CD4-positive, alpha-beta T cell treated with Interleukin-2 at 100 ng/mL for 4 hours (primary cell): Measurements from ENCODE around the gene TSPAN9.

ENCODE experiments used
- DNase-seq: peaks from one replicate; pipeline ENCODE4 v3.0.0-alpha.2; 2020; ENCODE audit warnings: low spot score

TSPAN9 gene

DNA sequence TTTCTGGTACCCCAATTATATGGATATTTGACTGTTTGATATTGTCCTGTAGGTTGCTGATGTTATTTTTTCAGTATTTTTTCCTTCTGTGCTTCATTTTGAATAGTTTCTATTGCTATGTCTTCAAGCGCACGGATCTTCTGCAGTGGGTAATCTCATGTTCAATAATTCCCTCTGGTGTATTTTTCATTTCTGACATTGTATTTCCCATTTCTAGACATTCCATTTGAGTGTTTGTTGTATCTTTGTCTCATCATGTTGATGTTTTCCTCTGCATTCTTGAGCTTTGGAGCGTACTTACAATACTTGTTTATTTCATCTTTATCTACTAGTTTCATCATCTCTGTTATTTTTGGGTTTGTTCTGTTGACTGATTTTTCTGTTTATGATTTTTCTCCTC, 22.0 kb downstream of the TSPAN9 start:
- DNase-seq = no peak

DNA sequence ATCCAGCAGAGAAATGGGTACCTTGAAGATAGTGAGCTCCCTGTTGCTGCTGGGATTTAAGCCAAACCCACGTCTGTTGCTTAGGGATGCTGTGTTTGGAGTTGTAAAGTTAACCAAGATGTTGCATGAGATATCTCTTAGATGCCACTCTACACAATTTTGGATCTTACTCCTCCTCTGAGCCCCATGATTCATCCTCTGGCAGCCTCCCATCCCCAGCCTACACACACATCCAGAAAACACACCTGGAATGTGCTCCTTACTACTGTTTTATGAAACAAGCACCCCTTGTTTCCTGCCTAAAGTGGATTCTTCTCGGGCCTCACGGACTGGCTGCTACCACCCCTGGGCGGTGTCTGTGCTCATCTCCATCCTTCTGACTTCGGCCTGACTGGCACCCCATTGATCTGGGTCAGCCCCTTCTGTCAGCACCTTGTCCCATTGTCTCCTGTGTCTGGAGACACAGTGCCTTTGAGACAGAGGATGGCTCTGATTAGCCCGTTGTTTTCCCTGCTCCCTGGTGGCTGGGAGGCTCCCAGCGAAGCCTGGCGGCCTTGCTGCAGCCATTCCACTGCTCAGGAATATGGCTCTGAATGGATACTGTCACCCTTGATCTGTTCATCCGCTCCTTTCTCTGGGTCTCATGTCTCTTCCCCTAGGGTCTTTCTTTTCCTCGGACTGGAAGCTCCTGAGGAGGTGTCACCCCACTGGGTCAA, 24.3 kb downstream of the TSPAN9 start:
- DNase-seq = no peak

DNA sequence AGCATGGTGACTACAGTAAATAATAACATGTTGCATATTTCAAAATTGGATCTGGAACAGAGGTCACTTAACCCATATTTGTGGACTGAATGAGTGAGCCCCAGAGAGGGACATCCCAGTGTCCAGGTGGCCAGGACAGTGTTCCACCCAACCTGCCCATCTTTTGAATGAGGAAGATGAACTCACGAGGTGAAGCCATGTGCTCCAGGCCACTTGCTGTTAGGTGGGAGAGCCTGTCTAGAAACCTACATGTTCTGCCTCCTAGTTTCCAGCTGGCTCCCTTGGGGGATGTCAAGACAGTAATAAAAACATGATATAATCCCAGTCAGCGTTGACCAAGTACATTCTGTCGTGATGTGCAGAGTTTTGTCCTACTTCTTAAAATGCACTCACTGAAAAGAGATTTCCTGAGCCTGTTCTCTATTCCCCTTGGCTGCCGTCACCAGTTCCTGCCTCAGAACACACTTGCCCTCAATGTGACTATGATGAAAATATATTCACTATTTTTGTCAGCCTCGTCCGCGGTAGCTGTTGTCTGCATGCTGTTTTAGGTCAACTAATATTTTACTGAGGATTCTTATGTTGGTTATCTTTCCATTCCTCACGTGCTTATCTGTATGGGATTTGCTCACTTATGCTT, 25.7 kb downstream of the TSPAN9 start:
- no peak for DNase-seq

DNA sequence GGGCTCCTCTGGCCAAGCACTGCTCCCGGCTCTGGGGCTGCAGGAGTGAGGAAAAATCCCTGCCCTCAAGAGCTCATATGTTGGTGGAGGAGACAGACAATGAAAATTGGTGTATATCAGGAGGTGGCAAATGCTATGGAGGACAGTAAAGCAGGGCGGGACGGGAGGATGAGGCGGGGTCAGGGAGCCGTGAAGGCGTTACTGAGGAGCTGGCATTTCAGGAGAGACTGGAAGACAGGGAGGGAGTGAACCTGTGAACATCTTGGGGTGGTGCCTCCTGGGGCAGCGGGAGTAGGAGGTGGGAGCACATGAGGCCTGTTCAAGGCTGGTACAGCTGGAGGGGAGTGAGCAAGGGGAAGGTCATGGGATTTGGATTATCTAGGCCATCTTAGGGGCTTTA, 26.6 kb downstream of the TSPAN9 start:
- DNase-seq = no peak

DNA sequence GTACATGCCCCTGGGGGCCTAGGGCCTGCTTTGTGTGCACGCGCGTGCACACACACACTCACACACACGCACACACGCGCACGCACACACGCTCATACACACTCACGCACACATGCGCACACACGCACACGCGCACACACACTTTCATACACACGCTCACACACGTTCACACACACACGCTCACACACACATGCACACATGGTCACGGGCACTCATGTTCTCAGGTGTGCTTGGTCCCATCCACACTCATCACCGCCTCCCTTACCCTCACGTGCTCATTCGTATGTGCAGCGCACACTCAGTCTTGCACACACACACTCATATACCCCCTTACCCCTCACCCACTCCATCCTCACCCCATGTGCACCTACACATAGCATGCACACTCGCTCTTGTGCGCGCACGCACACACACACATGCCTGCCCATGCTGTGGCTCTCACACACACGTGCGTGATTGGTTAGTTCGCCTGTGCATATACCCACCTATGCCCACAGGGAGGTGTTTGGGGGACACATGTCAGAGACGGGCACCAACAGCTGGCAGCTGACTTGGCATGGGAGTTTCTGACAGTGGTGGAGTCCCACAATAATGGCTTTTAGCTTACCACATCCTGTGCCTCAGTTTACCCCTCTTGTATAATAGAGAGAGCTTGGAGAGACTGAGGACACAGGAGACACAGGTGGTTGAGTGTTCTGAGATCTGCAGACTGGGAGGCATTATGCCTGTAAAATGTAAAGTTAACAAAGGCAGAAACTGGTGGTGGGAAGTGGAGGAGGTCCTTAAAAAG, 28.7 kb downstream of the TSPAN9 start:
- DNase-seq = no peak

DNA sequence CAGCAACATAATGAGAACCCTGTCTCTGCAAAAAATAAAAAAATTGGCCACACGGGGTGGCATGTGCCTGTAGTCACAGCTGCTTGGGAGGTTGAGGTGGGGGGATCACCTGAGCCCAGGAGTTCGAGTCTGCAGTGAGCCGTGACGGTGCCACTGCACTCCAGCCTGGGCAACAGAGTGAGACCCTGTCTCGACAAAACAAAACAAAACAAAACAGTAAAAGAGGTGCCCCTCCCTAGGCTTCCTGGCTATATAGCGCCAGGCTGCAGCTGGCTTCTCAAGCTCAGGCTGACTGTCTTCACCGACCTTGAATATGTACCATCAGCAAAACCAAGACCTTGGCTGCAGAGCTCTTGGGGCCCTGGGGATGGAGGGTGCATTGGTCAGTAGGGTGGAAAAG, 29.4 kb downstream of the TSPAN9 start:
- DNase-seq = no peak

DNA sequence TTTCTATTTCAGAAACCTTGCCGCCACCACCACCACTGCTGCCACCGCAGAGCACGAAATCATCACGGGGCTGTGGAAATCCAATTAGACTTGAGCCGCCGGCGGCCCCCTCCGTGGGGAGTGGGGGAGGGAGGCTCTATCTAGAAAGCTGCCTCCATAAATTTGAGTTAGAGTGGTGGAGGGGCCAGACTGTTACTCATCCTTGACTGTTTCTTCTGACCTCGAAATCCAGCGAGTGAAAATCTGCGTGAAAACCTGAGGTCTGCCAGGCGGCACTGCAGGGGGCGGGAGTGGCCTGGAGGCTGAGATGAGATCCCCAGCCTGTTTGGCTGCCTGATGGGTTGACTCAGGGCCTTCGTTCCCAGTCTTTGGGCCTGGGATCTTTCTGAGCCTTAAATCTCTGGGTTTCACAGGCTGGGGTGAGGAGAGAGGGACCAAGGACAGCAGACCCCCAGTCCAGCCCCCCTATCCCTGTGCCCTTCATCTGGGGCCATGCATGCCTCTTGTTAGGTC, 29.9 kb downstream of the TSPAN9 start:
- DNase-seq = no peak

DNA sequence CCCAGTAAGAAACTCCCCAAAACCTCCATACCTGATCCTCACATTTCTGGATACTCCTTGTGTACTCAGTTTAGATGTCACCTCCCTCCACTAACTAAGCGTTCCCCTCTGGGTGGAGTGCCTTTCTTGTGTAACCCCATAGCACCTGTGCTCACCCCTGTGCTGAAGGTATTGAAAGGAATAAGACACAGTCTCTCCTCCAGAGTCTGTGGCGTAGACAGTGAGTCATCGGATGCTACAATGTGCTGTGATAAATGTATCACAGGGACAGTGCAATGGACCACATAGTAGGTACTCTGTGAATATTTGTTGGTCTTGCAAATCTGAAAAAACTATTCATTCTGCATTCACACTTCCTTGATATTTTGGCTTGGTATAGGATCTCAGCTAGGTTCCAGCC, 30.8 kb downstream of the TSPAN9 start:
- no peak for DNase-seq

DNA sequence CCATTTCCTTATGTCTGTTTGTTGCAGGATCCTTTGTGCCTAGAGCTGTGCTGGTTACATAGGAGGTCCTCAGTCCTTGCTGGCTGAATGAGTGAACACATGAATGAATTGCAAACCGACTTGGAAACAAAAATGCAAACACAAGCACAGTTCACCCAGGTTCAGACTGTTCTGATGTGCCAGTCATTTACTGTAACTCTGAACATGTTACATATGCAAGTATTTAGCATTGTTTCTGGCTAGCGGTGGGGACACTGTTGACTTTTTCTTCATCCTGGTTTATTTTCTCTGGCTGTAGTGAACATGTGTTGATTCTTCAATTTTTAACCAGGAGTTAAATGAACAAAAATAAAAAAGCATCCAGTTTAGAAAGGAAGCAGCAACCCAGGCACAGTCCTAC, 33.4 kb downstream of the TSPAN9 start:
- DNase-seq = no peak

DNA sequence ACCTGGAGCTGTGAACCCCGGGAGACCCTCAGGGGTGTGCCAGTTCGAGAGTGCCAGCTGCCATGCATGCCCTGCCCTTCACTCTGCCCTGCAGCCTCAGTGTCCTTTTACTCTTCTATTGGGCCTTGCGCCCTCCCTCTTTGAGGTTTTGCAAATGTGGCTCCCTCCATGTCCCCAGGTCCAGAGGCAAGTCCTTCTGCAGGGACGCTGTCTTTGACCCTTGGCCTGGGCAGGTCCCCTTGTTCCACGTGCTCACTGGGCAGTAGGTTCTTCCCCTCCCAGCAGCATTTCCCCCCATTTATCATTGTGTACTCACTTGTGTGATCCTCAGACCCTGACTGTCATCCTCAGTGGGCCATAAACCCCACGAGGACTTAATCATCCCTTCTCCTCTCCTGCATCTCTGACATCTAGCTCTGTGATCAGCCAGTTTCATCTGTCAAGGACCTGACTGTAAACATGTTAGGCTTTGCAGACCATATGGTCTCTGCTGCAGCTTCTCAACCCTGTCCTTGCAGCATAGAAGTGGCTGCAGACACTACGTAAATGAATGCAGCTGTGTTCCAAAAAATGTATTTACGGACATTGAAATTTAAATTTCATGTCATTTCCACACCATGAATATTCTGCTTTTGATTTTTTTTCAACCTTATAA, 36.6 kb downstream of the TSPAN9 start:
- DNase-seq = no peak

DNA sequence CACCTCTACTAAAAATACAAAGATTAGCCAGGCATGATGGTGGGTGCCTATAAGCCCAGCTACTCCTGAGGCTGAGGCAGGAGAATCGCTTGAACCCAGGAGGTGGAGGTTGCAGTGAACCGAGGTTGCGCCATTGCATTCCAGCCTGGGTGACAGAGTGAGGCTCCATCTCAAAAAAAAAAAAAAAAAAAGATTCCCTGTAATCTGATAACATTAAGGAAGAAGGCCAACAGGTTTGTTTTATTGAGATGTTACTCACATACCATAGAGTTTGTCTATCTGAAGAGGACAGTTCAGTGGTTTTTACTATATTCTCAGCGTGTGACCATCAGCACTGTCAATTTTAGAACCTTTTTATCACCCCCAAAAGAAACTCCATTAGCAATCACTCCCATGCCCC, 37.5 kb downstream of the TSPAN9 start:
- DNase-seq = no peak

DNA sequence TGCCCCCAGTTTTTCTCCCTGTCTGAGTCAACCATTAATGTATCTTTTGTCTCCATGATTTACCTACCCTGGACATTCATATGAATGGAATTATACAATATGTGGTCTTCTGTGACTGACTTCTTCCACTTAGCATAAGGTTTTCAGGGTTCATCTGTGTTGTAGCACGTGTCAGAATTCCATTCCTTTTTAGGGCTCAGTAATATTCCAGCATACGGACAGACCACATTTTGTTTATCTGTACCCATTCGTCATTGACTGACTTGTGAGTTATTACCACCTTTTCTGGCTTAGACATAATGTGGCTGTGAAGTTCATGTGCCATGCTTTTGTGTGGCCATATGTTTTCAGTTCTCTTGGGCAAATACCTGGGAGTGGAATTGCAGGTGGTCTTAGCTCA, 37.9 kb downstream of the TSPAN9 start:
- DNase-seq = no peak

DNA sequence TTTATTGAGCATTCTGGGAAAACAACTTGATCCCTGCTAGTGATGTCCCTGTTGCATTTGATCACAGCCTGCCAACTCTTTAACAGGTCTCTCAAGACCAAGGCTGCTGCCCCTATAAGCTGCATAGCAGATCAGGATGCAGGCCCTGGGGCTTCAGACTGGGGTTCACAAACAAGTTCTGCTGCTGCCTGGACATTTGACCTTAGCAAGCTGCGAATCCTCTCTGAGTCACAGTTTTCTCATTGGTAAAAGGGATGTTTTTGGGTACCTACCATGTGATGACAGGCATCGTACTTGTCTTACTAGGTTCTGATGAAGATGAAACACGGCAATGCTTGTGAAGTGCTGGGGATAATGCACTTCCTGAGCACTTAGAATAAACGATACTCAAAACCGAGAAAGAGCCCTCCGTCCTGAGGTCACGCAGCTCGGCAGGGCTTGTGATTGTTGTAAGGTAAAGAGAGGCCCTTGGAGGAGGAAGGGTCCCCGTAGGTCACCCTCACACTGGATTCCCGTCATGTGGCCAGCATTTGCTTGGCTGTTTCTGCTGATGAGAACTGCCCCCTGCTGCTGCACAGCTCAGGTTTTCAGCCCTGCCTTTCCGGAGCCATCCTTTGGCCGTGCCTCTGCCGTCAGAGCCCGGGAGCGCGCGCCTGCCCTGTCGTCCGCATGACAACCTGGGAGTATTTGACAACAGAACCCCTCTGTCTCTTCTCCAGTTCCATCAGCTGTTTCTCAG, 39.1 kb downstream of the TSPAN9 start:
- no peak for DNase-seq

DNA sequence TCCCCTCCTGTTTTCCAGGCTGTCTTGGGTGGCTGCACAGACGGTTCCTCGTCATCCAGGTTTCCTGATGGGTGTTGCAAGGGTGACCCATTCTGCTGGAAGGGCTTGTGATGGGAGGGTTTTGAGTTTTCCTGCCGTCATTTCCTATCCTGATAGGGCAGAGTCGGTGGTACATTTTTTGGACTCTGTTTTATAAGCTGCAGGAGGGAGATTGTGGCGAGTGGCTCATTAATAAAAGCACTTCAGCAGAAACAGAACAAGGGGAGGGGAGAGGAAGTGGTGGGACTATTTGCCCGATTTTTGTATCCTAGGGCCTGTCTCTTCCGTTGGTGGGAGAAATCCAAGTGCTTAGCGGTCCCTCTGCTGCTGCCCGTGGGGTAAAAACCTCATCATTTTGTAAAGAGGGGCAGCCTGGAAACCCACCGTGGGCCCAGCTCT, 40.0 kb downstream of the TSPAN9 start:
- DNase-seq = no peak

DNA sequence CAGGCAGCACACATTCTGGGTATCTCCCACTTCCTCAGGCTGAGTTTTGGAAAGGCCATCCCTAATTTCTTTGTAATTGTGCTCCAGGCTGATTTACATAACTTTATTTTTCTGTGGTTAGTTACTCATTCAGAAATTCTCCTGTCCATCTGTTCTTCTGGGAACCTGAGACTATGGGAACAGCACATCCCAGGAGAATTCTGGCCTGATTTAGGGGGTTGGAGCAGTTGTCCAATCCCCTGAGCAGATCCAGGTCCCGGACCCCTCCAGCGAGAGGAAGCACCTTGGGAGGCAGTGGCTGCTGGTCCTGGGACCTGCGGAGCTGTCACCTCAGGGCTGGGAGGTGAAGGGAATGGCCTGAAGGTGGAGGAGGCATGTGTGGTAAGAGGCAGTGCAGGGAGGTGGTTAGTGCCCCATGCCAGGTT, 40.4 kb downstream of the TSPAN9 start:
- DNase-seq = no peak

DNA sequence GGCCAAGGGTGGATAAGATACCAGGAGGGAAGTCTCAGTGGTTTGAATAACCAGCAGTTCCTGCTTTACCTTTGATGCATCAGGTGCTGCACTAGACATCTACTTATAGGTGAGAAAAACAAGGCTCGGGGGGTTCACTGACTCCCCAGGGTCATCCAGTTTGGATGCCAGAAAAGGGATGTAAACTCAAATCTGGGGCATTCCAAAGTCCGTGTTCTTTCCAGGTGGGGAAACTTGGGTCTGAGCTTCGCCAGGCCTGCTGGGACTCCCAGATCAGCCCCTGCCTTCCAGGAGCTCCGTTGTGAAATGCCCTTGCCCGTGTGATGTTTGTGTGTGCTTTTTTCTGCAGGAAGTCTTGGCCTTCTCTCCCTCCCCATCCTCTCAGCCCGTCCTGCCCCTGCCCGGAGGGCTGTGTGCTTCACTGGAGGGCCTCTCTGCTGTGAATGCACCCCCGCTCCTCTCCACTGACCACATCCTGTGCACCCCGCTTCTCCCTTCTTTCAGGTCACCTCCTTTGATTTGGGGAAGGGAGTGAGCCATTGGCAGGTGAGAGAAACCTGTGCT, 42.1 kb downstream of the TSPAN9 start:
- no peak for DNase-seq

DNA sequence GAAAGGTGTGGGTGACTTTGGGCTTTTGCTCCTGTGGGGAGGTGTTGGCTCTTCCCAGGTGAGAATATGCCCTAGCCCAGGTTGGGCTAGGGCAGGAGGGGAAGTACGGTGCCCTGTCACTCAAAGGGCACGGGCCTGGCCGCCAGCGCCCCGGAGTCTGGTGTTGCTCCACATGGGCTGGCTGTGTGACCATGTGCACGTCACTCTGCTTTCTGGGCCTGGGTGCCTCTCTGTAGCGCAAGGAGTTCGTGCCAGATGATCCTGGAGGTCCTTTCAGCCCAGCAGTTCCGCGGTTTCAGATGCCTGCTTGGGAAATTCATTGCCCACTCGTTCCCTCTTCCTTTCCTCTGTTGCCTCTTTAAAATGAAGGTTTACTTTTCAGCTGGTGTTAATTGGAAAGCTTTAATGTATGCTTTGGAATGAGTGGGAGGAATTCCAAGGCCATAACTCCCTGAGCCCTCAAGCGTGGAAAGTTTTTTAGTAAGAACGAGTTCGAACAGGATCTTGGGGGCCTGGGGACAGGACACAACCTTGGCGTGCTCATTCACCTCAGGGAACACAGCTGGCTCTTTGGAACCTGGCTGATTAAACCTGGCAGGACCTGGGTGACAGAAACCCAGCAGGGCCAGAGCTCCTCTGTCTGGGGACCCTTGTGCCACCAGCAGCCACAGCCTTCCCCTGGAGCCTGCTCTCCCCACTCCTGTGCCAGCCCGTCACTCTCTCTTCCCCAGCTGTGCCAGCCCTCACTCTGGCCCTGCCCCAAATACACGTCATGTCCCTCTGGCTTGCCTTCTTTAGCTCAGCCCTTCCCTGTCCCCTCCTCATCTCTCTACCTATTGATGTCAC, 42.8 kb downstream of the TSPAN9 start:
- DNase-seq = no peak

DNA sequence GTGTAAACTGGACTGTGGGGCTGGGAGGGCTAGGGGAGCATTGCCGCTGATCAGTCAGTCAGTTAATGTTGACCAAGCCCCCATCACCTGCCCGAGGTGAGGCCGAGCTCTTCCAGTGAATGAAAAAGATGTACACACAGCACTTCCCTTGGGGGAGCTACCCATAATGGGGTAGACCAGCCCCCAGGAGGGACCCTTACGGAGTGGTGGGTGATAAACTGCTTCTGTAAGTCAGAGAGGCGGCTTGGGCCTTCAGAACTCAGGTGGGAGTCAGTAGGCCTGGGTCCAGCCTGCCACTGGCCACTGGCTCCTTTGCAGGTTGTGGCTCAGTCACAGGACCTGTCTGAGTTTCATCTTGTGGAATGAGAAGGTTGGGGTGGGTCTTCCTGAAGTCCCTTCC, 43.5 kb downstream of the TSPAN9 start:
- DNase-seq = no peak

DNA sequence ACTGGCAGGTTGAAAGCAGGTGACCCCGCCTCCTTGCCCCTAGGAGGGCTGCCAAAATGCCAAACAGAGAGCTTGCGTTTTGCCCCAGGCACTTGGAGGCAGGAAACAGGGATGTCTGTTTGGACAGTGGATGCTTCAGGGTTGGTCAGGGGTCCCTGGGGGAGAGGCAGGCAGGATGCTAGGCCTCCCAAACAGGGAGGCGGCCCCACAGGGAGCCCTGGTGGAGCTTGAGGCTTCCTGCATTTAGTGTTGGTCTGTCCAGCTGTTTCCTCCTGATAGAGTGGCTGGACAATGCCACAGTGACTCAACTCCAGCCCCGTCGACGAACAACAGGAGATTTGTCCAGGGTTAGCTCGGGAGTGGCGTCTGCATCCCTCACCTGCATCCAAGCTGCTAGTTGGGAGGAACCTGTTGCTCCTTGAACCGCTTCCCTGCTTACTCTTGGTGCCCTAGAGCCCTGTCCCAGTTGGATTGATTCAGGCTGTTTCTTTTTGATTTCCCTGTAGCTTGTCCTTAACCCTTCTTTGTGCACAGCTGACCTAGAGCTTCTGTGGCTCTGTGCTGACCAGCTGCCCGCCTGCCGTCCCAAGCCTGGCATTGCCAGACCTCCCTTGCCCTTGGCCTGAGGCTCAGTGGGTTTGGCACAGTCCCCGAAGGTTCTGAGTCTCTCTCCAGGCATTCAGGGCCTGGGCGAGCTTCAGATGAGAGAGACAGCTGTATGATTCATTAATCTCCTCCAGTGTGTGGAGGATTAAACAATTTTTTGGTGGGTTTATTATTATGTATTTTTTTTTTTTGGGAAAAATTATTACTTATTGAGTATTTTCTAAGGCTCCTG, 45.9 kb downstream of the TSPAN9 start:
- no peak for DNase-seq

DNA sequence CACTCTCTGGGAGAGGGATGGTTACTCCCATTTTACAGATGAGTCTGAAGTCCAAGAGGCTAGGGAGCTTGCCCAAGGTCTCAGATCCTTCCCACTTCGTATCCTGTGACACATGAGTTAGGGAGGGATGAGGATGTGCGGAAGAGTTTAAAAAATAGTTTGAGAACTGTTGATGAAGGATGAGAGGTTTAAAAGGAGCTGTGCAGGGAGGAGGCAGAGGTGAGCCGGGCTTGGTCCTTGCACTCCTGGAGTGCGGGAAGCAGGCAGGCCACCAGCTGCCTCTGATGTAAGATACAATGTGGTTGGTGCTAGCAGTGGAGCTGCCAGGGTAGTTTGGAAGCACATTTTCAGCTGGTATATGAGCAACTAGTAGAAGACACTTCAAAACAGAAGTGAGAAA, 46.5 kb downstream of the TSPAN9 start:
- DNase-seq = no peak
